Neuronal stem cell (in vitro differentiated cells): ENCODE data around the gene DGLUCY.
"Not testable (repeated sequence)": the region's sequence is repeated elsewhere in the genome, so short reads cannot be mapped to it uniquely, and the experiment has no call there.

ENCODE experiments used
- DNase-seq: peaks from one replicate; pipeline ENCODE4 v3.0.0-alpha.2; 2013; ENCODE audit warnings: low spot score
- H2AFZ ChIP-seq: one replicate; pipeline ENCODE4 v1.6.1; 2013; ENCODE audit warnings: mild to moderate bottlenecking, low read length, inconsistent platforms
- H2AK5ac ChIP-seq: 2 replicates; pipeline ENCODE4 v1.6.1; 2013; ENCODE audit warnings: low read depth, mild to moderate bottlenecking, inconsistent platforms, low read length, moderate library complexity, mixed read lengths
- H2BK120ac ChIP-seq: 2 replicates; pipeline ENCODE4 v1.6.1; 2013; ENCODE audit warnings: low read depth, mild to moderate bottlenecking, inconsistent platforms, low read length, moderate library complexity, mixed read lengths
- H2BK12ac ChIP-seq: one replicate; pipeline ENCODE4 v1.6.1; 2013; ENCODE audit warnings: low read length, inconsistent platforms
- H2BK15ac ChIP-seq: 2 replicates; pipeline ENCODE4 v1.6.1; 2013; ENCODE audit warnings: mild to moderate bottlenecking, low read length, inconsistent platforms, mixed read lengths
- H2BK5ac ChIP-seq: one replicate; pipeline ENCODE4 v1.6.1; 2013; ENCODE audit warnings: inconsistent platforms, mild to moderate bottlenecking, low read length, moderate library complexity
- H3K14ac ChIP-seq: one replicate; pipeline ENCODE4 v1.6.1; 2013; ENCODE audit warnings: low read length, inconsistent platforms
- H3K18ac ChIP-seq: 2 replicates; pipeline ENCODE4 v1.6.1; 2013; ENCODE audit warnings: low read length, inconsistent platforms
- H3K23ac ChIP-seq: 2 replicates; pipeline ENCODE4 v1.6.1; 2013; ENCODE audit warnings: low read depth, mild to moderate bottlenecking, mixed read lengths, low read length, inconsistent platforms; ENCODE audit not compliant: poor library complexity
- H3K27ac ChIP-seq: replicated peaks from 3 replicates; pipeline ENCODE4 v1.5.1; 2013; ENCODE audit warnings: low read length, inconsistent platforms
- H3K27me3 ChIP-seq, 3 experiments: 2 replicates each; pipeline ENCODE4 v1.6.1; 2013; ENCODE audit warnings: low read length in 3 of 3, mild to moderate bottlenecking in 2 of 3, inconsistent platforms in 1 of 3, low read depth in 1 of 3, mixed read lengths in 1 of 3, moderate library complexity in 1 of 3; ENCODE audit not compliant: control insufficient read depth in 3 of 3, insufficient read depth in 3 of 3
- H3K36me3 ChIP-seq, 2 donors: replicated peaks in 1 of 2; 2 replicates each; pipeline ENCODE4 v1.6.1; 2013; ENCODE audit warnings: low read length in 2 of 2; ENCODE audit not compliant: control insufficient read depth in 2 of 2, insufficient read depth in 2 of 2
- H3K4ac ChIP-seq: 2 replicates; pipeline ENCODE4 v1.6.1; 2013; ENCODE audit warnings: inconsistent platforms, mild to moderate bottlenecking, low read length, moderate library complexity
- H3K4me1 ChIP-seq, 2 donors: 1 replicate in 1 of 2; 2 replicates in 1 of 2; pipeline ENCODE4 v1.6.1; 2013; ENCODE audit warnings: low read length in 2 of 2, low read depth in 1 of 2; ENCODE audit not compliant: control insufficient read depth in 2 of 2, insufficient read depth in 1 of 2
- H3K4me2 ChIP-seq: one replicate; pipeline ENCODE4 v1.6.1; 2013; ENCODE audit warnings: mild to moderate bottlenecking, low read length, inconsistent platforms; ENCODE audit not compliant: insufficient read depth, poor library complexity, severe bottlenecking
- H3K4me3 ChIP-seq, 2 donors: 2 replicates each; pipeline ENCODE4 v1.5.1; 2013; ENCODE audit warnings: low read length in 2 of 2, mild to moderate bottlenecking in 2 of 2, inconsistent platforms in 1 of 2, moderate library complexity in 1 of 2
- H3K79me1 ChIP-seq: one replicate; pipeline ENCODE4 v1.6.1; 2013; ENCODE audit warnings: low read depth, mild to moderate bottlenecking, inconsistent platforms, low read length, moderate library complexity
- H3K9ac ChIP-seq: one replicate; pipeline ENCODE4 v1.6.1; 2013; ENCODE audit warnings: mild to moderate bottlenecking, low read depth, low read length, inconsistent platforms; ENCODE audit not compliant: poor library complexity
- H3K9me3 ChIP-seq, 2 donors: replicated peaks in 1 of 2; 2 replicates each; pipeline versions ENCODE3 to v1.6.1; 2013; ENCODE audit warnings: low read length in 2 of 2, mild to moderate bottlenecking in 2 of 2, inconsistent platforms in 1 of 2, low read depth in 1 of 2, mixed read lengths in 1 of 2, moderate library complexity in 1 of 2; ENCODE audit not compliant: control insufficient read depth in 2 of 2, insufficient read depth in 1 of 2
- H4K8ac ChIP-seq: one replicate; pipeline ENCODE4 v1.6.1; 2013; ENCODE audit warnings: low read depth, mild to moderate bottlenecking, inconsistent platforms, low read length, moderate library complexity
- H4K91ac ChIP-seq: one replicate; pipeline ENCODE4 v1.6.1; 2013; ENCODE audit warnings: low read length, low read depth, mild to moderate bottlenecking, inconsistent platforms; ENCODE audit not compliant: poor library complexity
- WGBS, 2 donors: extraction: QIAGEN DNeasy Blood & Tissue Kit; methylation state at CpG; one replicate each; pipeline ENCODE4 v1.1.7; 2013; ENCODE audit warnings: missing lambda C conversion rate in 2 of 2, mixed read lengths in 1 of 2; ENCODE audit not compliant: insufficient read length in 2 of 2, insufficient replicate concordance in 1 of 2; ENCODE audit errors: extremely low coverage in 2 of 2; 5-methylcytosine and 5-hydroxymethylcytosine counted together

The DGLUCY gene

GRCh38 chr14:91221270-91221669, 107.4 kb downstream of the DGLUCY start:
- peaks cover 0 to 4% of the 10 kb centered on the region in 2 donors for H3K9me3 ChIP-seq
- H3K4me3 ChIP-seq: no peak overlapping the region
- peaks cover 3 to 7% of the 10 kb centered on the region in 2 donors for H3K4me1 ChIP-seq
- no peak for DNase-seq
- H2BK120ac ChIP-seq: no peak overlapping the region
- no peak overlapping the region for H3K9ac ChIP-seq
- no peak overlapping the region for H4K91ac ChIP-seq
- no peak overlapping the region for H3K23ac ChIP-seq
- no peak overlapping the region for H2BK15ac ChIP-seq
- H3K18ac ChIP-seq: no peak overlapping the region
- H3K4me2 ChIP-seq: no peak overlapping the region
- no peak overlapping the region for H3K27ac ChIP-seq
- no peak overlapping the region for H2BK5ac ChIP-seq
- no peak overlapping the region for H2AFZ ChIP-seq
- H3K14ac ChIP-seq: no peak overlapping the region
- no peak overlapping the region for H2BK12ac ChIP-seq
- no peak overlapping the region for H2AK5ac ChIP-seq
- no peaks in the 10 kb centered on the region for H3K27me3 ChIP-seq
- no peak overlapping the region for H3K4ac ChIP-seq
- 100% methylated on average over 1 of the region's 1 CpG; no CpG with 5 or more reads in 1 of the 2 donors for WGBS, 2 donors
- H3K79me1 ChIP-seq: no peaks in the 10 kb centered on the region
- H4K8ac ChIP-seq: no peak overlapping the region
- H3K36me3 ChIP-seq: peaks cover 4 to 30% of the 10 kb centered on the region in 2 donors

GRCh38 chr14:91223028-91223783, 109.3 kb downstream of the DGLUCY start:
- H2BK12ac ChIP-seq: no peak overlapping the region
- H2BK15ac ChIP-seq: no peak overlapping the region
- H3K4me3 ChIP-seq: no peak overlapping the region
- peaks cover 4 to 21% of the 10 kb centered on the region in 2 donors for H3K36me3 ChIP-seq
- no peak overlapping the region for H2AK5ac ChIP-seq
- WGBS, 2 donors: no CpG with 5 or more reads among the region's 1 CpG
- no peak overlapping the region for H3K23ac ChIP-seq
- H2BK5ac ChIP-seq: no peak overlapping the region
- no peaks in the 10 kb centered on the region for H3K79me1 ChIP-seq
- no peak overlapping the region for H4K8ac ChIP-seq
- H3K27ac ChIP-seq: no peak overlapping the region
- H3K18ac ChIP-seq: no peak overlapping the region
- no peak overlapping the region for H2BK120ac ChIP-seq
- no peak overlapping the region for H4K91ac ChIP-seq
- H3K9me3 ChIP-seq: peaks cover 0 to 4% of the 10 kb centered on the region in 2 donors
- no peak overlapping the region for H3K14ac ChIP-seq
- H3K27me3 ChIP-seq: no peaks in the 10 kb centered on the region
- DNase-seq: no peak
- no peak overlapping the region for H2AFZ ChIP-seq
- peaks cover 0 to 3% of the 10 kb centered on the region in 2 donors for H3K4me1 ChIP-seq
- no peak overlapping the region for H3K4me2 ChIP-seq
- no peak overlapping the region for H3K4ac ChIP-seq
- no peak overlapping the region for H3K9ac ChIP-seq

- Histone ChIP-seq H2BK120ac (no peak overlapping the region), H3K18ac (no peak overlapping the region), H3K27me3 (no peaks in the 10 kb centered on the region), H3K4me3 (no peak overlapping the region), H4K91ac (no peak overlapping the region), H4K8ac (no peak overlapping the region), H3K9me3 (peaks cover 0 to 7% of the 10 kb centered on the region in 2 donors), H2BK12ac (no peak overlapping the region), H2BK15ac (no peak overlapping the region), H3K36me3 (peaks cover 4 to 18% of the 10 kb centered on the region in 2 donors), H3K79me1 (no peaks in the 10 kb centered on the region), H3K14ac (no peak overlapping the region), H3K9ac (no peak overlapping the region), H3K27ac (no peak overlapping the region), H3K4ac (no peak overlapping the region), H3K4me2 (no peak overlapping the region), H2BK5ac (no peak overlapping the region), H3K4me1 (peaks cover 0 to 3% of the 10 kb centered on the region in 2 donors), H3K23ac (no peak overlapping the region), H2AFZ (no peak overlapping the region), H2AK5ac (no peak overlapping the region)
- no peak for DNase-seq
- WGBS, 2 donors: no CpG with 5 or more reads among the region's 7 CpGs
These were observed 111.2 kb downstream of the DGLUCY start for GRCh38 chr14:91225025-91225424.

- not testable (repeated sequence) for H3K79me1 ChIP-seq, H3K14ac ChIP-seq, H4K8ac ChIP-seq, H3K9ac ChIP-seq, H3K23ac ChIP-seq, H3K4ac ChIP-seq, H2BK12ac ChIP-seq, H2BK5ac ChIP-seq, H2AFZ ChIP-seq, H3K27me3 ChIP-seq, H4K91ac ChIP-seq, H3K18ac ChIP-seq, H3K4me1 ChIP-seq, DNase-seq, H3K4me3 ChIP-seq, H2BK120ac ChIP-seq, H3K4me2 ChIP-seq, H2BK15ac ChIP-seq, H2AK5ac ChIP-seq, H3K27ac ChIP-seq
- Histone ChIP-seq H3K9me3 (peaks cover 10 to 12% of the 10 kb centered on the region in 2 donors), H3K36me3 (peaks cover 4 to 14% of the 10 kb centered on the region in 2 donors)
- WGBS, 2 donors: no CpG with 5 or more reads among the region's 4 CpGs
These were observed 112.5 kb downstream of the DGLUCY start for GRCh38 chr14:91226360-91226759.
